ENCODE results near the gene SPDYE8.
"Not testable (repeated sequence)": the region's sequence is repeated elsewhere in the genome, so short reads cannot be mapped to it uniquely, and the experiment has no call there.

The SPDYE8 gene

GRCh38 chr7:72971505-72971904 is 58.1 kb downstream of the SPDYE8 start:
- H3K9me3 ChIP-seq; H3K36me3 ChIP-seq (replicated peaks); H3K4me3 ChIP-seq; in situ Hi-C loops (cut with MboI; ENCODE audit: low sequenced_read_pairs); H3K27me3 ChIP-seq (ENCODE audit: low read depth); DNase-seq (ENCODE audit: low spot score in 2 of 2); H3K4me1 ChIP-seq: not testable (repeated sequence)
